ENCODE data around the gene MYBBP1A. TPM values are rescaled to one million over a fixed set of nuclear protein-coding genes. Genes with fewer than 3 reads are reported as not detected.

The MYBBP1A gene
- total RNA-seq, 1 experiment from 2014 or later, result 123 TPM

- Mint-ChIP-seq H3K27ac (ENCODE audit: low read depth, unreplicated experiment) (no peak overlapping the region), H3K9me3 (ENCODE audit: unreplicated experiment) (no peaks in the 10 kb centered on the region), H3K4me1 (ENCODE audit: insufficient read depth, unreplicated experiment) (peaks cover 5% of the 10 kb centered on the region), H3K4me3 (ENCODE audit: unreplicated experiment) (no peak overlapping the region), H3K27me3 (ENCODE audit: insufficient read depth, unreplicated experiment) (peaks cover 43% of the 10 kb centered on the region), H3K36me3 (ENCODE audit: insufficient read depth, unreplicated experiment) (peaks cover 34% of the 10 kb centered on the region)
- BruUV-seq (replicated peaks), result no TSS peak
- no peak for TF ChIP-seq CTCF (IDR thresholded peaks at IDR 0.05; ENCODE audit: unreplicated experiment)
- intact Hi-C loops (cut with micrococcal nuclease), result no loop called here
- ChIA-PET CTCF (no interaction called here), POLR2A (no interaction called here)
- DNase-seq (ENCODE audit: unreplicated experiment), result no peak
Observed at GRCh38 chr17:4530799-4531730, 24.1 kb downstream of the MYBBP1A start.

GRCh38 chr17:4529533-4530152 lies 25.5 kb downstream of the MYBBP1A start:
- H3K27me3 Mint-ChIP-seq (ENCODE audit: insufficient read depth, unreplicated experiment), result peaks cover 43% of the 10 kb centered on the region

DNA sequence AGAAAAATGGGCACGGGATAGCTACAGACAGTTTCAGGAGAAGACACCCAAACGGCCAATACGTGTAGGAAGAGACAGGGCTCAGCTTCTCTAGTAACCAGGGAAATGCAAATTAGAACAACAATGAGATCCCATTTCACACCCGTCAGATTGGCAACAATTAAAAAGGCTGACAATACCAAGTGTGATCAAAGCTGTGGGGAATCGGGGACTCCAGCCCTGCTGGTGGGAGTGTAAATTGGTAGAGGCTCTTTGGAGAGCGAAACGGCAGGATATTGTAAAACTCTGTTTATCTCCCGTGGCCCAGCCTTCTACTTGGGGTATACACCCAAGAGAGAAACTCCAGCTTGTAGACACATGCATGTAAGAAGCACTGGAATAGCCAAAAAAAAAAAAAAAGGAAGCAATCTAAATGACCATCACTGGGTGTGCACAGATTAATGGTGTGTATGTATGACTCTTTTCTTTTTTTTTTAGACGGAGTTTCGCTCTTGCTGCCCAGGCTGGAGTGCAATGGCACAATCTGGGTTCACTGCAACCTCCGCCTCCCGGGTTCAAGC lies 27.5 kb downstream of the MYBBP1A start:
- no peaks in the 10 kb centered on the region for H3K4me1 Mint-ChIP-seq (ENCODE audit: insufficient read depth, unreplicated experiment)
- BruUV-seq (replicated peaks), result no TSS peak
- no peak for DNase-seq (ENCODE audit: unreplicated experiment)
- peaks cover 15% of the 10 kb centered on the region for H3K36me3 Mint-ChIP-seq (ENCODE audit: insufficient read depth, unreplicated experiment)
- no peak overlapping the region for H3K4me3 Mint-ChIP-seq (ENCODE audit: unreplicated experiment)
- POLR2A ChIA-PET, result no interaction called here
- H3K9me3 Mint-ChIP-seq (ENCODE audit: unreplicated experiment), result no peaks in the 10 kb centered on the region
- H3K27ac Mint-ChIP-seq (ENCODE audit: low read depth, unreplicated experiment), result no peak overlapping the region
- intact Hi-C loops (cut with micrococcal nuclease), result no loop called here
- peaks cover 43% of the 10 kb centered on the region for H3K27me3 Mint-ChIP-seq (ENCODE audit: insufficient read depth, unreplicated experiment)
- TF ChIP-seq CTCF (IDR thresholded peaks at IDR 0.05; ENCODE audit: unreplicated experiment), result no peak
- CTCF ChIA-PET, result interaction anchor here (0.6 to 1.0 kb wide), 3 partner anchors 39 to 483 kb away, joined by 3 to 4 read pairs (median 3); no protein-coding TSS in a partner anchor

More at GRCh38 chr17:4529533-4530152, 25.5 kb downstream of the MYBBP1A start:
- intact Hi-C loops (cut with micrococcal nuclease), result no loop called here
- POLR2A ChIA-PET, result no interaction called here
- Mint-ChIP-seq H3K36me3 (ENCODE audit: insufficient read depth, unreplicated experiment) (peaks cover 29% of the 10 kb centered on the region), H3K4me1 (ENCODE audit: insufficient read depth, unreplicated experiment) (peaks cover 5% of the 10 kb centered on the region), H3K27ac (ENCODE audit: low read depth, unreplicated experiment) (no peak overlapping the region), H3K9me3 (ENCODE audit: unreplicated experiment) (no peaks in the 10 kb centered on the region), H3K4me3 (ENCODE audit: unreplicated experiment) (no peak overlapping the region)
- TF ChIP-seq CTCF (IDR thresholded peaks at IDR 0.05; ENCODE audit: unreplicated experiment), result no peak
- BruUV-seq (replicated peaks), result no TSS peak
- CTCF ChIA-PET, result interaction anchor here (0.7 kb wide), 1 partner anchor 36 kb away, joined by 3 read pairs; no protein-coding TSS in a partner anchor
- DNase-seq (ENCODE audit: unreplicated experiment), result no peak

- H3K36me3 Mint-ChIP-seq (ENCODE audit: insufficient read depth, unreplicated experiment), result peaks cover 15% of the 10 kb centered on the region
- no TSS peak for BruUV-seq (replicated peaks)
- POLR2A ChIA-PET, result no interaction called here
- no peak for DNase-seq (ENCODE audit: unreplicated experiment)
- CTCF ChIA-PET, result interaction anchor here (0.6 to 1.0 kb wide), 3 partner anchors 40 to 483 kb away, joined by 3 to 4 read pairs (median 3); no protein-coding TSS in a partner anchor
- no peak overlapping the region for H3K27ac Mint-ChIP-seq (ENCODE audit: low read depth, unreplicated experiment)
- no peaks in the 10 kb centered on the region for H3K9me3 Mint-ChIP-seq (ENCODE audit: unreplicated experiment)
- H3K27me3 Mint-ChIP-seq (ENCODE audit: insufficient read depth, unreplicated experiment), result peaks cover 38% of the 10 kb centered on the region
- TF ChIP-seq CTCF (IDR thresholded peaks at IDR 0.05; ENCODE audit: unreplicated experiment), result no peak
- no peaks in the 10 kb centered on the region for H3K4me1 Mint-ChIP-seq (ENCODE audit: insufficient read depth, unreplicated experiment)
- H3K4me3 Mint-ChIP-seq (ENCODE audit: unreplicated experiment), result no peak overlapping the region
- intact Hi-C loops (cut with micrococcal nuclease), result no loop called here
Observed at GRCh38 chr17:4527134-4527533, 28.1 kb downstream of the MYBBP1A start.

Data from MCF 10A (cell line).